SU-DHL-6 (cell line): ENCODE data around the gene DLL4.

Source experiments
- CTCF ChIP-seq: fragments of 200-600 bp; sonication (generic); IDR thresholded peaks from one replicate; pipeline ENCODE4 v1.5.1; 2017; ENCODE audit warnings: antibody characterized with exemption, mild to moderate bottlenecking, low read length, moderate library complexity; ENCODE audit not compliant: insufficient read depth, poor library complexity, severe bottlenecking
- EZH2phosphoT487 ChIP-seq: fragments of 200-600 bp; sonication (generic), shearing (Covaris generic); conservative IDR thresholded peaks from 2 replicates; pipeline ENCODE4 v1.6.1; 2018; ENCODE audit warnings: mild to moderate bottlenecking, antibody characterized with exemption, low read length, moderate library complexity, mixed read lengths

DNA sequence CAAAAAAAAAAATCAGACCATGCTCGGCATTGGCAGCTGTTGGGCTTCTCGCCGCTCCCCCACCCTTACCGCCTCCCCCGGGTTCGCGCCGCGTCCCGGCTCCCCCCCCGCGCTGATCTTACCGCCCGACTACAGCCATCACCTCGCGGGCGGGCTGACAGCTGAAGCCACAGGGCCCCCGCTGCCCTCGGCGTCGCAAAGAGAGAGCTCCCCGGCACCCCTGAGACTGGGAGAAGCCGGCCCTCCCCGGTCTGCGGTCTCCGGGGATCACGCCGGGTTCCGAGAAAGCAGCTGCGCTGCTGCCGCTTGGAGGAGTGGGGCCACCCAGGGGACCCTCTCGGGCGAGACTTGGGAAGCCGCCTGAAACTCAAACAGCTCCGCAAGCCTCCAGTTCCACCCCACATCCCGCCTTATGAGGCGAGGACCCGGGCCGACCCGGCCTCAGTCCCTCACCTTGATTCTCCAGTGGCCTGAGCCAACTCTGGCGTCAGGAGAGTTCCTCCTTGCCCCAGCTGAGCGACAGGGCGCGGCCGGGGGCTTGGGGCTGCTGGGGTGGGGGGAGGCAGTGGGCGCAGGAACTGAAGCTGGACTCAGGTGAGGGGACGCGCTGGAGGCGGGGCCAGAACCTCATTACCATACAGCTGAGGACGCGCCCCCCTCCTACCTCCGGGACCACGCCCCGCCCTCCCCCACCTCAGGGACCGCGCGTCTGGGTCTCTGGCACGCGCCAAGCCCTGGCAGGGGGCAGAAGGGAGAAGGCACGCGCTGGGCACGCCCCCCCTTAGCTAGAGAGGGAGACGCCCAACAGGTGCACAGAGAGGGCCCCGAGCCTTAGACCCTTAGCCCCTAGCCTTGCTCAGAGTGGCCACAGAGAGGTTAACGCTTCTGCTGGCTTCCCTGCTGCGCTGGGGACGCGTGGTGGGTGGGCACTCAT, 1.0 kb upstream of the DLL4 start:
- TF ChIP-seq CTCF, result no peak
- TF ChIP-seq EZH2phosphoT487, result no peak
